PC-3 (cell line): ENCODE results near the gene NR5A2. TPM values are rescaled to one million over a fixed set of nuclear protein-coding genes. Genes with fewer than 3 reads are reported as not detected.
A peak's percentile ranks its signal among the peaks of the same experiment; 100 is the strongest.

Experiments
- ATAC-seq: fragments of 200-7000 bp; cut with Tn5 transposase; 2 replicates; pipeline ENCODE4 v1.9.1; 2020; ENCODE audit warnings: mild to moderate bottlenecking, moderate library complexity
- BruUV-seq: library from RNA; stranded (reverse); fragments of 400-500 nt; replicated peaks from 2 replicates; lab custom pipeline; 2021; lab: Mats Ljungman, UMichigan
- CTCF ChIA-PET: fragments of 300-600 bp; sonication (Branson Sonifier 250); formaldehyde crosslinking; loops from one replicate; lab custom pipeline; 2022; ENCODE audit warnings: antibody characterized with exemption; lab: Charles Lee
- POLR2A ChIA-PET: fragments of 300-600 bp; sonication (Branson Sonifier 250); formaldehyde crosslinking; loops from one replicate; lab custom pipeline; 2022; ENCODE audit warnings: antibody characterized with exemption; ENCODE audit not compliant: unreplicated experiment; lab: Charles Lee
- DNase-seq: peaks from one replicate; pipeline ENCODE4 v3.0.0-alpha.2; 2015
- H2AFZ ChIP-seq: fragments of 300-600 bp; sonication (generic); 2 replicates; pipeline ENCODE4 v1.6.0; 2016; ENCODE audit warnings: antibody characterized with exemption, low read length
- H3F3A ChIP-seq: fragments of 300-600 bp; sonication (generic); one replicate; pipeline ENCODE4 v1.6.0; 2017; ENCODE audit warnings: antibody characterized with exemption, low read length, control low read depth, mild to moderate bottlenecking; ENCODE audit not compliant: unreplicated experiment
- H3K27ac ChIP-seq: fragments of 300-600 bp; sonication (generic); 2 replicates; pipeline ENCODE4 v1.5.1; 2016; ENCODE audit warnings: mild to moderate bottlenecking, low read length
- H3K27me3 ChIP-seq: fragments of 300-600 bp; sonication (generic); 2 replicates; pipeline ENCODE4 v1.6.1; 2016; ENCODE audit warnings: low read length, mixed read lengths
- H3K36me3 ChIP-seq: fragments of 300-600 bp; sonication (generic); 2 replicates; pipeline ENCODE4 v1.6.1; 2016; ENCODE audit warnings: low read depth, mixed run types, low read length, mixed read lengths
- H3K4me1 ChIP-seq: fragments of 300-600 bp; sonication (generic); 2 replicates; pipeline ENCODE4 v1.5.1; 2016; ENCODE audit warnings: low read length; ENCODE audit not compliant: insufficient read depth
- H3K4me2 ChIP-seq: fragments of 300-600 bp; sonication (generic); 2 replicates; pipeline ENCODE4 v1.6.0; 2016; ENCODE audit warnings: low read length
- H3K4me3 ChIP-seq: fragments of 300-600 bp; sonication (generic); 2 replicates; pipeline ENCODE4 v1.5.1; 2016; ENCODE audit warnings: mild to moderate bottlenecking, low read length, mixed read lengths
- H3K79me2 ChIP-seq: fragments of 300-600 bp; sonication (generic); 2 replicates; pipeline ENCODE4 v1.6.1; 2017; ENCODE audit warnings: low read length, mixed read lengths
- H3K9ac ChIP-seq: fragments of 300-600 bp; sonication (generic); 2 replicates; pipeline ENCODE4 v1.6.0; 2016; ENCODE audit warnings: mild to moderate bottlenecking, low read length
- H3K9me2 ChIP-seq: fragments of 300-600 bp; sonication (generic); replicated peaks from 2 replicates; pipeline ENCODE4 v1.6.1; 2016; ENCODE audit warnings: mixed run types, low read length, mixed read lengths
- H3K9me3 ChIP-seq: fragments of 300-600 bp; sonication (generic); 2 replicates; pipeline ENCODE4 v1.6.1; 2016; ENCODE audit warnings: low read length, mixed read lengths
- H4K20me1 ChIP-seq: fragments of 300-600 bp; sonication (generic); 2 replicates; pipeline ENCODE4 v1.6.1; 2016; ENCODE audit warnings: low read length, mixed read lengths
- CTCF ChIP-seq: fragments of 300-600 bp; sonication (generic); conservative IDR thresholded peaks from 2 replicates; pipeline ENCODE4 v1.5.1; 2017; ENCODE audit warnings: antibody characterized with exemption, low read depth, mild to moderate bottlenecking, low read length
- EZH2 ChIP-seq: fragments of 300-600 bp; sonication (generic); IDR thresholded peaks from one replicate; pipeline ENCODE4 v1.6.1; 2017; ENCODE audit warnings: antibody characterized with exemption, mild to moderate bottlenecking, low read length; ENCODE audit not compliant: unreplicated experiment
- EZH2phosphoT487 ChIP-seq: fragments of 300-600 bp; sonication (generic); IDR thresholded peaks from 2 replicates; pipeline ENCODE4 v1.6.1; 2018; ENCODE audit warnings: mild to moderate bottlenecking, antibody characterized with exemption, low read length, borderline replicate concordance
- intact Hi-C: fragments of 100-400 bp; cut with micrococcal nuclease; formaldehyde crosslinking; loops from 2 replicates; pipeline ENCODE4 v1.9.0; 2023
- total RNA-seq: library from RNA; depleted of rRNA; stranded (reverse); fragments of >200 nt; gene quantifications from 2 replicates; pipeline ENCODE4 v1.2.3, GENCODE V29; 2014

NR5A2 gene
- total RNA-seq, 1 experiment from 2014 or later, result 0.36 TPM

DNA sequence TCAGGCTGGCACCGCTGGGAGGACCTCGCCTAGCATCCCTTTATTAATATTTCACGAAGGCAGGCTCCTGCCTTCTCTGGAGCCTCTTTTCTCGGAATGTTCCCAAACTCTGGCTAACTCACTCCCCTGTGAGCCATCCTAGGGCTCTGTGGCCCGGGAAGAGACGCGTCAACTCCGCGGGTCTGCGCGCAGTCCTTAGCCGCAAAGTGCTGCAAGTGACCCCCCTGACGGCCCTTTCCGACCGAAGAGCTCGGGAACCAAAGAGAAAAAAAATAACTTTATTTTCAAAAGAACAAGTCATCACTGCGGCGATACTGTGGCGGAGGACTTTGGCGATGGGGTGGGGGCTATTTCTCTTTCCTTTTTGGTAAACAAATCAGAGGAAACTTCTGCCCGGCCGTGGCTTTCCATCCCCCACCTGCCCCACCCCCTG is 14.6 kb downstream of the NR5A2 start:
- ChIA-PET POLR2A (no interaction called here), CTCF (no interaction called here)
- BruUV-seq, result no TSS peak
- H3K9ac ChIP-seq, result no peak overlapping the region
- 0 out of 2 replicates have a peak, but pooled peaks have one; percentile 25 for TF ChIP-seq EZH2phosphoT487
- TF ChIP-seq EZH2, result no peak
- intact Hi-C loops, result loop anchor here (10.0 kb wide), 1 partner anchor 57 kb away; no protein-coding TSS in a partner anchor
- H3K9me2 ChIP-seq, result no peaks in the 10 kb centered on the region
- no peak for ATAC-seq
- no peaks in the 10 kb centered on the region for H3K79me2 ChIP-seq
- no peak overlapping the region for H2AFZ ChIP-seq
- H3K9me3 ChIP-seq, result no peaks in the 10 kb centered on the region
- peaks cover 84% of the 10 kb centered on the region for H3K27me3 ChIP-seq
- no peak for DNase-seq
- H3F3A ChIP-seq, result no peaks in the 10 kb centered on the region
- peaks cover 7% of the 10 kb centered on the region; the same call in 1 of the 2 replicates for H3K4me1 ChIP-seq
- H3K4me2 ChIP-seq, result no peak overlapping the region
- H3K36me3 ChIP-seq, result no peaks in the 10 kb centered on the region
- H4K20me1 ChIP-seq, result no peaks in the 10 kb centered on the region
- H3K4me3 ChIP-seq, result no peak overlapping the region
- no peak overlapping the region for H3K27ac ChIP-seq

GRCh38 chr1:200042552-200043335 is 15.2 kb downstream of the NR5A2 start:
- ChIA-PET CTCF (no interaction called here), POLR2A (no interaction called here)
- TF ChIP-seq EZH2 (no peak), CTCF (no peak), EZH2phosphoT487 (no peak)
- H3K4me1 ChIP-seq, result peaks cover 7% of the 10 kb centered on the region; the same call in 1 of the 2 replicates
- no peaks in the 10 kb centered on the region for H3K79me2 ChIP-seq
- H3K4me2 ChIP-seq, result no peak overlapping the region
- no peak overlapping the region for H2AFZ ChIP-seq
- no peaks in the 10 kb centered on the region for H3K9me2 ChIP-seq
- no peaks in the 10 kb centered on the region for H3K36me3 ChIP-seq
- ATAC-seq (no peak), DNase-seq (no peak)
- H3K9me3 ChIP-seq, result no peaks in the 10 kb centered on the region
- H3F3A ChIP-seq, result no peaks in the 10 kb centered on the region
- H3K27me3 ChIP-seq, result peaks cover 78% of the 10 kb centered on the region
- no TSS peak for BruUV-seq
- no peak overlapping the region for H3K9ac ChIP-seq
- H3K4me3 ChIP-seq, result no peak overlapping the region
- intact Hi-C loops, result loop anchor here (10.0 kb wide), 1 partner anchor 58 kb away; no protein-coding TSS in a partner anchor
- no peak overlapping the region for H3K27ac ChIP-seq
- H4K20me1 ChIP-seq, result no peaks in the 10 kb centered on the region

- no peak overlapping the region for H3K4me2 ChIP-seq
- TF ChIP-seq EZH2, result no peak
- TF ChIP-seq CTCF, result no peak
- TF ChIP-seq EZH2phosphoT487, result no peak
- POLR2A ChIA-PET, result no interaction called here
- no peak overlapping the region for H3K9ac ChIP-seq
- CTCF ChIA-PET, result no interaction called here
- intact Hi-C loops, result loop anchor here (10.0 kb wide), 1 partner anchor 59 kb away; no protein-coding TSS in a partner anchor
- peaks cover 7% of the 10 kb centered on the region; the same call in 1 of the 2 replicates for H3K4me1 ChIP-seq
- H3K27me3 ChIP-seq, result peaks cover 72% of the 10 kb centered on the region
- no peaks in the 10 kb centered on the region for H3K36me3 ChIP-seq
- H3K27ac ChIP-seq, result no peak overlapping the region
- H3K4me3 ChIP-seq, result no peak overlapping the region
- no peaks in the 10 kb centered on the region for H3F3A ChIP-seq
- H3K79me2 ChIP-seq, result no peaks in the 10 kb centered on the region
- no peak for ATAC-seq
- H4K20me1 ChIP-seq, result no peaks in the 10 kb centered on the region
- no peaks in the 10 kb centered on the region for H3K9me3 ChIP-seq
- H2AFZ ChIP-seq, result no peak overlapping the region
- BruUV-seq, result no TSS peak
- 0 out of 2 replicates have a peak, but pooled peaks cover 2% of the 10 kb centered on the region for H3K9me2 ChIP-seq
- no peak for DNase-seq
Measured at GRCh38 chr1:200043336-200043668, 15.8 kb downstream of the NR5A2 start.
